ENCODE results near the gene PHKG2.

DNA sequence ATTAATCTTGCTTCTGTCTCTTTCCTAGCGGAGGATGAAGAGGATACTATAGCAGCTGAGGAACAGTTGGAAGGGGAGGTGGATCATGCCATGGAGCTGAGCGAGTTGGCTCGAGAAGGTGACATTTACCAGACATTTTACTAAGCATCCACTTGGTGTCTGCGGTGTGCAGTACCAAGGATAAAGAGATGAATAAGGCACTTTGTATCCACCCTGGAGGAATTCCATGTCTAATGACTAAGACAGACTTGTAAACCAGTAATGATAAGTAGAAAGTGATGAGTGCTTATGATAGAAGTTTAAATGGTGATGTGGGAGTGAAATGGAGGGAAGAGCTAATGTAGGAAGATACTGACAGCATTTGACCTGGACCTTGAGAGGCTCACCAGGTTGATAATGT is 37.3 kb upstream of the PHKG2 start:
- TF ChIP-seq, protein P1, sequence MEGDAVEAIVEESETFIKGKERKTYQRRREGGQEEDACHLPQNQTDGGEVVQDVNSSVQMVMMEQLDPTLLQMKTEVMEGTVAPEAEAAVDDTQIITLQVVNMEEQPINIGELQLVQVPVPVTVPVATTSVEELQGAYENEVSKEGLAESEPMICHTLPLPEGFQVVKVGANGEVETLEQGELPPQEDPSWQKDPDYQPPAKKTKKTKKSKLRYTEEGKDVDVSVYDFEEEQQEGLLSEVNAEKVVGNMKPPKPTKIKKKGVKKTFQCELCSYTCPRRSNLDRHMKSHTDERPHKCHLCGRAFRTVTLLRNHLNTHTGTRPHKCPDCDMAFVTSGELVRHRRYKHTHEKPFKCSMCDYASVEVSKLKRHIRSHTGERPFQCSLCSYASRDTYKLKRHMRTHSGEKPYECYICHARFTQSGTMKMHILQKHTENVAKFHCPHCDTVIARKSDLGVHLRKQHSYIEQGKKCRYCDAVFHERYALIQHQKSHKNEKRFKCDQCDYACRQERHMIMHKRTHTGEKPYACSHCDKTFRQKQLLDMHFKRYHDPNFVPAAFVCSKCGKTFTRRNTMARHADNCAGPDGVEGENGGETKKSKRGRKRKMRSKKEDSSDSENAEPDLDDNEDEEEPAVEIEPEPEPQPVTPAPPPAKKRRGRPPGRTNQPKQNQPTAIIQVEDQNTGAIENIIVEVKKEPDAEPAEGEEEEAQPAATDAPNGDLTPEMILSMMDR (IDR thresholded peaks at IDR 0.05): no peak
- no peak for TF ChIP-seq POLR2A (IDR thresholded peaks at IDR 0.05)

Data from ovary (tissue), 3 donors.